HEK293 (cell line): ENCODE measurements around the gene NDUFB10.

ENCODE experiments used
- ZBTB21 ChIP-seq: fragments of 450-650 bp; formaldehyde crosslinking; IDR thresholded peaks from 2 replicates; pipeline ENCODE4 v1.5.1; 2017; ENCODE audit warnings: missing biosample characterization, missing genetic modification characterization
- ZNF274 ChIP-seq, 2 experiments: fragments of 200-500 bp in 1 of 2; fragments of 450-650 bp in 1 of 2; sonication (Bioruptor generic) in 1 of 2; formaldehyde crosslinking in 1 of 2; IDR thresholded peaks; 2 replicates each; pipeline versions ENCODE4 v1.5.1 to v1.6.1; 2014 to 2016; ENCODE audit warnings: borderline replicate concordance in 1 of 2, inconsistent platforms in 1 of 2, low read length in 1 of 2, missing biosample characterization in 1 of 2, missing genetic modification characterization in 1 of 2
- ZNF302 ChIP-seq: fragments of 450-650 bp; formaldehyde crosslinking; IDR thresholded peaks from 2 replicates; pipeline ENCODE4 v1.5.1; 2016; ENCODE audit warnings: missing biosample characterization, missing genetic modification characterization, low read depth
- ZNF843 ChIP-seq: fragments of 450-650 bp; formaldehyde crosslinking; IDR thresholded peaks from 2 replicates; pipeline ENCODE4 v1.5.1; 2016; ENCODE audit warnings: missing biosample characterization, missing genetic modification characterization
- ZSCAN23 ChIP-seq: fragments of 450-650 bp; formaldehyde crosslinking; IDR thresholded peaks from 2 replicates; pipeline ENCODE4 v1.5.1; 2016; ENCODE audit warnings: missing biosample characterization, missing genetic modification characterization
- TF ChIP-seq, protein P1 (sequence below): fragments of 450-650 bp; formaldehyde crosslinking; IDR thresholded peaks from 2 replicates; pipeline ENCODE4 v1.5.1; 2016; ENCODE audit warnings: missing biosample characterization, missing genetic modification characterization, low read depth
- TF ChIP-seq, protein P2 (sequence below): fragments of 450-650 bp; formaldehyde crosslinking; IDR thresholded peaks from 2 replicates; pipeline ENCODE4 v1.5.1; 2016; ENCODE audit warnings: missing biosample characterization, missing genetic modification characterization

DNA sequence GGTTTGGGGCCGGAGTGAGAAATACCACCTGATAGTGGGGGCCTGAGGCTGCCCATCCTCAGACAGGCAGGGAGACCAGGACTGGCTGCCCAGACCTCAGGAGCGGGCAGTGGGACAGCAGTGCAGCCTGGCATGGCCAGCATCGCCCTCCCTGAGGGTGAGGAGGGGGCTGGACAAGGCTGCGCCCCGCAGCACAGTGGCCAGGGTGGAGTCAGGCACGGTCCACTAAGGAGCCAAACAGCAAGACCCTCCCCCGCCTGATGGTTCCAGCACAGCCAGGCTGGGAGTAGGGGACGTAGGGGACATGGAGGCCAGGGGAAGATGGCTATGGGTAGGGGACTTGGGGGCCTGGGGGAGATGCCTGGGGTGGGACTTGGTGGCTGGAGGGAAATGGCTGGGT, 47.0 kb downstream of the NDUFB10 start:
- no peak for TF ChIP-seq ZSCAN23 (tag by site-specific recombination)
- TF ChIP-seq ZBTB21 (tag by site-specific recombination) = no peak
- TF ChIP-seq ZNF302 = no peak
- no peak for TF ChIP-seq ZNF274 (IDR thresholded peaks at IDR 0.05; ENCODE audit: low read length)
- no peak for TF ChIP-seq ZNF274 (tag by site-specific recombination; IDR thresholded peaks at IDR 0.05; ENCODE audit: borderline replicate concordance)
- TF ChIP-seq, protein P1, sequence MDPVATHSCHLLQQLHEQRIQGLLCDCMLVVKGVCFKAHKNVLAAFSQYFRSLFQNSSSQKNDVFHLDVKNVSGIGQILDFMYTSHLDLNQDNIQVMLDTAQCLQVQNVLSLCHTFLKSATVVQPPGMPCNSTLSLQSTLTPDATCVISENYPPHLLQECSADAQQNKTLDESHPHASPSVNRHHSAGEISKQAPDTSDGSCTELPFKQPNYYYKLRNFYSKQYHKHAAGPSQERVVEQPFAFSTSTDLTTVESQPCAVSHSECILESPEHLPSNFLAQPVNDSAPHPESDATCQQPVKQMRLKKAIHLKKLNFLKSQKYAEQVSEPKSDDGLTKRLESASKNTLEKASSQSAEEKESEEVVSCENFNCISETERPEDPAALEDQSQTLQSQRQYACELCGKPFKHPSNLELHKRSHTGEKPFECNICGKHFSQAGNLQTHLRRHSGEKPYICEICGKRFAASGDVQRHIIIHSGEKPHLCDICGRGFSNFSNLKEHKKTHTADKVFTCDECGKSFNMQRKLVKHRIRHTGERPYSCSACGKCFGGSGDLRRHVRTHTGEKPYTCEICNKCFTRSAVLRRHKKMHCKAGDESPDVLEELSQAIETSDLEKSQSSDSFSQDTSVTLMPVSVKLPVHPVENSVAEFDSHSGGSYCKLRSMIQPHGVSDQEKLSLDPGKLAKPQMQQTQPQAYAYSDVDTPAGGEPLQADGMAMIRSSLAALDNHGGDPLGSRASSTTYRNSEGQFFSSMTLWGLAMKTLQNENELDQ (tag by site-specific recombination) = no peak
- TF ChIP-seq, protein P2, sequence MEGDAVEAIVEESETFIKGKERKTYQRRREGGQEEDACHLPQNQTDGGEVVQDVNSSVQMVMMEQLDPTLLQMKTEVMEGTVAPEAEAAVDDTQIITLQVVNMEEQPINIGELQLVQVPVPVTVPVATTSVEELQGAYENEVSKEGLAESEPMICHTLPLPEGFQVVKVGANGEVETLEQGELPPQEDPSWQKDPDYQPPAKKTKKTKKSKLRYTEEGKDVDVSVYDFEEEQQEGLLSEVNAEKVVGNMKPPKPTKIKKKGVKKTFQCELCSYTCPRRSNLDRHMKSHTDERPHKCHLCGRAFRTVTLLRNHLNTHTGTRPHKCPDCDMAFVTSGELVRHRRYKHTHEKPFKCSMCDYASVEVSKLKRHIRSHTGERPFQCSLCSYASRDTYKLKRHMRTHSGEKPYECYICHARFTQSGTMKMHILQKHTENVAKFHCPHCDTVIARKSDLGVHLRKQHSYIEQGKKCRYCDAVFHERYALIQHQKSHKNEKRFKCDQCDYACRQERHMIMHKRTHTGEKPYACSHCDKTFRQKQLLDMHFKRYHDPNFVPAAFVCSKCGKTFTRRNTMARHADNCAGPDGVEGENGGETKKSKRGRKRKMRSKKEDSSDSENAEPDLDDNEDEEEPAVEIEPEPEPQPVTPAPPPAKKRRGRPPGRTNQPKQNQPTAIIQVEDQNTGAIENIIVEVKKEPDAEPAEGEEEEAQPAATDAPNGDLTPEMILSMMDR = no peak
- no peak for TF ChIP-seq ZNF843 (tag by site-specific recombination)
